ENCODE data around the gene GAB4.
A peak's percentile ranks its signal among the peaks of the same experiment; 100 is the strongest.

DNA sequence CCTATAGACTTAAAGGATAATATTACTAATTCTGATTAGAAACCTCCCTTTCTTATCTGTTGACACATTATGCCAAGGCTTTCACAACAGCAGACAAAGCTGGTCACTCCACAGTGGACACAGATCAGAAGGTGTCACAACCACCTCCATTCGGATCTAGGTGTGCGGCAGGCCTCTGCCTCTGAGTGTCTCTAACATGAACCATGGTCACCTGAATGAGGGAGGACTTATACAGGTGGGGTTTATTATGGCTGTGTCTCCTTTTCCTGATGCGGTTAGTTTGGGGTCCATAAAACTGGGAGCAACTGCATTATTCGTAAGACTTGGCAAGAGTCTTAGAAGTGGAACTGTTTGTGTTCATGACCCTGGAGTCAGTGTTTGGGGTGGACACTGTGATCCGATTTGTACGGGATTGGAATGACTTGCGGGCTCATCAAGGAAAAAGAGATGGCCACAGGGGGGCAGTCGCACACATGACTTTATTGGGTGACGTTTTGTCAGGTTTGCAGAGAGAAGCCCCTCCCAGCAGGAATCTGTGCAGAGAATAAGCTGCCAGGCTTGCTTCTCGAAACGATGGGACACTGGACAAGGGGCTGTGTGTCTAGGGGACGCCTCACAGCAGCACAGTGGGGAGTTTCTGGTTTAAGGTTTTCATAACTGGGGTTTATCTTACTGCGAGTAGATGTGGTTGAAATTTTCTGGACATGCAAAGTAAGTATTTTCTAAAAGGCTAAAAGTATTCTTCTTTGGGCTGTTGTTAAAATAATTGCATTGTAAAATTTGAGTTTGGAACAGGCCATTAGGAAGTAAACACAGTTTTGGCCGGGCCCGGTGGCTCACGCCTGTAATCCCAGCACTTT is 90.6 kb downstream of the GAB4 start:
- TF ChIP-seq EP300 (IDR thresholded peaks at IDR 0.05; ENCODE audit: borderline replicate concordance), result no peak
- TF ChIP-seq CEBPB (IDR thresholded peaks at IDR 0.05), result no peak
- no peak for TF ChIP-seq YY1 (IDR thresholded peaks at IDR 0.05; ENCODE audit: low read depth)
- TF ChIP-seq RAD21 (IDR thresholded peaks at IDR 0.05; ENCODE audit: low read depth), result peak; percentile 58
- no peak for TF ChIP-seq EGR1 (IDR thresholded peaks at IDR 0.05)
- TF ChIP-seq, protein P1, sequence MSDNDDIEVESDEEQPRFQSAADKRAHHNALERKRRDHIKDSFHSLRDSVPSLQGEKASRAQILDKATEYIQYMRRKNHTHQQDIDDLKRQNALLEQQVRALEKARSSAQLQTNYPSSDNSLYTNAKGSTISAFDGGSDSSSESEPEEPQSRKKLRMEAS (IDR thresholded peaks at IDR 0.05), result no peak
- no peak for TF ChIP-seq TEAD4 (IDR thresholded peaks at IDR 0.05)
